Stimulated activated CD4-positive, alpha-beta T cell treated with anti-CD3 and anti-CD28 coated beads, Interleukin-4, amount 100 ng/mL, for 48 hours (primary cell): ENCODE measurements around the gene CPA4.
"Not testable (repeated sequence)": the region's sequence is repeated elsewhere in the genome, so short reads cannot be mapped to it uniquely, and the experiment has no call there.

Source experiments
- DNase-seq, 2 donors: peaks; one replicate each; pipeline ENCODE4 v3.0.0-alpha.2; 2020; ENCODE audit warnings: low read depth in 2 of 2

CPA4 gene

GRCh38 chr7:130292682-130293257 is at the start of gene CPA4:
TSS of gene CPA4 (plus strand) at chr7:130293161. CDS start at chr7:130293181, 20 bp downstream.
- no peak for DNase-seq

- not testable (repeated sequence) for DNase-seq
These were observed 49.5 kb upstream of the CPA4 start for GRCh38 chr7:130243486-130243885.

- DNase-seq: not testable (repeated sequence)
These were observed 46.5 kb upstream of the CPA4 start for GRCh38 chr7:130246491-130246890.

- not testable (repeated sequence) for DNase-seq
These were observed 44.1 kb upstream of the CPA4 start for GRCh38 chr7:130248842-130249241.

GRCh38 chr7:130249626-130250025 is 43.3 kb upstream of the CPA4 start:
- not testable (repeated sequence) for DNase-seq

GRCh38 chr7:130254555-130254954 is 38.4 kb upstream of the CPA4 start:
- DNase-seq: no peak

- no peak for DNase-seq
These were observed 36.3 kb upstream of the CPA4 start for GRCh38 chr7:130256704-130257103.

- no peak for DNase-seq
These were observed 34.4 kb upstream of the CPA4 start for GRCh38 chr7:130258494-130259078.

GRCh38 chr7:130262448-130262847 is 30.5 kb upstream of the CPA4 start:
- no peak for DNase-seq

GRCh38 chr7:130263130-130263529 is 29.8 kb upstream of the CPA4 start:
- no peak for DNase-seq

GRCh38 chr7:130266258-130266960 is 26.6 kb upstream of the CPA4 start, which contains the start of gene CPA2:
TSS of gene CPA2 (plus strand) at chr7:130266863. CDS start at chr7:130266882, 19 bp downstream.
- no peak for DNase-seq

GRCh38 chr7:130266961-130267321 is 26.0 kb upstream of the CPA4 start:
- DNase-seq: no peak

GRCh38 chr7:130268463-130269317 is 24.3 kb upstream of the CPA4 start:
- DNase-seq: no peak

- no peak for DNase-seq
These were observed 23.7 kb upstream of the CPA4 start for GRCh38 chr7:130269318-130269694.

- DNase-seq: no peak
These were observed 21.8 kb upstream of the CPA4 start for GRCh38 chr7:130270947-130271800.

- no peak for DNase-seq
These were observed 20.4 kb upstream of the CPA4 start for GRCh38 chr7:130272381-130273080.

GRCh38 chr7:130273081-130273932 is 19.7 kb upstream of the CPA4 start:
- no peak for DNase-seq

- no peak for DNase-seq
These were observed 19.1 kb upstream of the CPA4 start for GRCh38 chr7:130273933-130274255.

GRCh38 chr7:130274296-130274695 is 18.7 kb upstream of the CPA4 start:
- no peak for DNase-seq
